VCaP (cell line): Measurements from ENCODE around the gene MAN1C1.

Experiments used
- H3K27ac ChIP-seq: fragments of 450-650 bp; 2 replicates; pipeline ENCODE4 v1.5.1; 2017
- TF ChIP-seq, protein P1 (sequence below): fragments of 450-650 bp; conservative IDR thresholded peaks from 2 replicates; pipeline ENCODE4 v1.5.1; 2017; ENCODE audit warnings: mild to moderate bottlenecking, moderate library complexity

Gene MAN1C1

DNA sequence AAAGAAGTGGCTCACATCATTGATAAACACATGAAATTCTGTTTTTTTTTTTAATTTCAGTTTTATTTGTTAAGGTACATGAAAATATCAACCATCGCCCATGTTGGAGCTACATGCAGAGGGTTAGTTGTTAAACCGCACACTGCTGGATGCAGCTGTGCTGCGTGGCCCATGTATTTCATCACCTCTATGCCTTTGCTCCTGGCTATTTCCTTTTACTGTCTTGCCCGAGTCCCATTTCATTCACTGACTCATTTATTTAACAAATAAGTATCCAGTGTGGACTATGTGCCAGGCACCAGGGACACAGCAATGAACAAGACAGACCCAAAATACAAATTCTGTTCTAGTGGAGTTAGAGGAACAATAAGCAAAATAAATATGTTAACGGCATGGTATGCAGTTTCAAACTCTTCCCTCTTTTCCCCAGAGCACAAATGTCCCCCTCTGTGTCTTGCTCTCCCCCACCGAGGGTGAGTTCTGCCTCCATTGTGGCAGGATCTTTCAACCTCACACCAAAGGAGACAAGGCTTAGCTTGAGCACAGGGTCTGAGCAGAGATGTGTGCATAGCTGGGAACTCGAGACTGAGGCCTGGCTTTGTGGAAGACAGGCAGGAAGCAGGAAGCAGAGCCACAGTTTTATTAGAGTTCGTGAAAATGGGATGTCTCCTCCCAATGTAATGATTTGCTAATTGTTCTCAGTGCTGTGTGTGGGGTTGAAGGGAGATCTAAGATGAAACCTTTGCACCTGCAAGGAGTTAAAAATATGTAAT is 44.6 kb downstream of the MAN1C1 start:
- TF ChIP-seq, protein P1, sequence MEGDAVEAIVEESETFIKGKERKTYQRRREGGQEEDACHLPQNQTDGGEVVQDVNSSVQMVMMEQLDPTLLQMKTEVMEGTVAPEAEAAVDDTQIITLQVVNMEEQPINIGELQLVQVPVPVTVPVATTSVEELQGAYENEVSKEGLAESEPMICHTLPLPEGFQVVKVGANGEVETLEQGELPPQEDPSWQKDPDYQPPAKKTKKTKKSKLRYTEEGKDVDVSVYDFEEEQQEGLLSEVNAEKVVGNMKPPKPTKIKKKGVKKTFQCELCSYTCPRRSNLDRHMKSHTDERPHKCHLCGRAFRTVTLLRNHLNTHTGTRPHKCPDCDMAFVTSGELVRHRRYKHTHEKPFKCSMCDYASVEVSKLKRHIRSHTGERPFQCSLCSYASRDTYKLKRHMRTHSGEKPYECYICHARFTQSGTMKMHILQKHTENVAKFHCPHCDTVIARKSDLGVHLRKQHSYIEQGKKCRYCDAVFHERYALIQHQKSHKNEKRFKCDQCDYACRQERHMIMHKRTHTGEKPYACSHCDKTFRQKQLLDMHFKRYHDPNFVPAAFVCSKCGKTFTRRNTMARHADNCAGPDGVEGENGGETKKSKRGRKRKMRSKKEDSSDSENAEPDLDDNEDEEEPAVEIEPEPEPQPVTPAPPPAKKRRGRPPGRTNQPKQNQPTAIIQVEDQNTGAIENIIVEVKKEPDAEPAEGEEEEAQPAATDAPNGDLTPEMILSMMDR = no peak
- peak overlapping the region; percentile 86 for H3K27ac ChIP-seq

DNA sequence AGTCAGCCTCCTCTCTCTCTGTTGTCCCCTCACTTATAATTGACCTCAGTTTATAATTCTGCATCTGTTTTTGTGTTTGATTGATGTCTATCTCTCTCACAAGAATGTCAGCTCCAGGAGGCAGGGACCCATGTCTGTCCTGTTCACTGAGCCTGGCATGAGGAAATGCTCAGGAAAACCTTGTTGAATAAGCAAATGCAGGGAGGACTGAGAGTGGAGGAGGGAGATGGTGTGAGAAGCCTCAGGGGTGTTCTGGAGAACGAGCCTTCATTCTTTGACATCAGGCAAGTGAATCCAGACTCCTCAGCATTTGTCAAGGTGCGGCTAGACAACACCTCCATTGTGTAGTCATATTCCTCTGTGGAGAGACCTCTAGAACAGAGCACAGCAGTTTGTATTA is 45.5 kb downstream of the MAN1C1 start:
- TF ChIP-seq, protein P1 = no peak
- H3K27ac ChIP-seq = peak overlapping the region; percentile 86

DNA sequence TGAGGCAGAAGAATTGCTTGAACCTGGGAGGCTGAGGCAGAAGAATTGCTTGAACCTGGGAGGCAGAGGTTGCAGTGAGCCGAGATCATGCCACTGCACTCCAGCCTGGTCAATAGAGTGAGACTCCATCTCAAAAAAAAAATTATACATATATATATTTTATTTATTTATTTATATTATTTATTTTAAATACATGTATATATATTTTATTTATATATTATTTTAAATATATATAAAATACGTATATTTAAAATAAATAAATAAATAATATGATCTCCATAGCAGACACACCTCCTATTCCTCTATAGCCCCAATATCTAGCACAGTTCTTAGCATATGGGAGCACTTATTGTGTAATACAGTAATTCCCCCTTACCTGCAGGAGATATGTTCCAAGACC is 46.4 kb downstream of the MAN1C1 start:
- peak overlapping the region; percentile 86; the same call in 1 of the 2 replicates for H3K27ac ChIP-seq

- no peak overlapping the region for H3K27ac ChIP-seq
- TF ChIP-seq, protein P1 = no peak
Measured at GRCh38 chr1:25664357-25665199, 48.0 kb downstream of the MAN1C1 start.

DNA sequence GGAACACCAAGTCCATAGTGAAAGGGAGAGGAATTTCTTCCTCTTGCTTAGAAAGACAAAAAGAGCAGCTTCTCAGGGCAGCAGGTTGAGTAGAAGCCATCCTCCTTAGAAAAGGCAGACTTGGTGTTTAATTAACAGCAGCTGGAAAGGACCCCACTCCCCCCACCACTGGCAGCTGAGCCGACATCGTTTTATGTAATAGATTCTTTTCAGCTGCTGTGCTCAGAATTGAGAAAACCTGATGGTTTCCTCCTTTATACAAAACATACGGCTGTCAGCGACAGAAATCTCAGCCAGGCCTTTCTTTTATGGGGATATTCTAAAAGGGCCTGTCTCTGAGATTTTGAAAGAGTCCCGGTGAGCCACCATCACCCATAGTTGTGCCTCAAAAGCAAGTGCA is 49.9 kb downstream of the MAN1C1 start:
- H3K27ac ChIP-seq = no peak overlapping the region
- TF ChIP-seq, protein P1 = no peak

- H3K27ac ChIP-seq = no peak overlapping the region
- TF ChIP-seq, protein P1 = no peak
Measured at GRCh38 chr1:25668931-25669573, 52.5 kb downstream of the MAN1C1 start.

DNA sequence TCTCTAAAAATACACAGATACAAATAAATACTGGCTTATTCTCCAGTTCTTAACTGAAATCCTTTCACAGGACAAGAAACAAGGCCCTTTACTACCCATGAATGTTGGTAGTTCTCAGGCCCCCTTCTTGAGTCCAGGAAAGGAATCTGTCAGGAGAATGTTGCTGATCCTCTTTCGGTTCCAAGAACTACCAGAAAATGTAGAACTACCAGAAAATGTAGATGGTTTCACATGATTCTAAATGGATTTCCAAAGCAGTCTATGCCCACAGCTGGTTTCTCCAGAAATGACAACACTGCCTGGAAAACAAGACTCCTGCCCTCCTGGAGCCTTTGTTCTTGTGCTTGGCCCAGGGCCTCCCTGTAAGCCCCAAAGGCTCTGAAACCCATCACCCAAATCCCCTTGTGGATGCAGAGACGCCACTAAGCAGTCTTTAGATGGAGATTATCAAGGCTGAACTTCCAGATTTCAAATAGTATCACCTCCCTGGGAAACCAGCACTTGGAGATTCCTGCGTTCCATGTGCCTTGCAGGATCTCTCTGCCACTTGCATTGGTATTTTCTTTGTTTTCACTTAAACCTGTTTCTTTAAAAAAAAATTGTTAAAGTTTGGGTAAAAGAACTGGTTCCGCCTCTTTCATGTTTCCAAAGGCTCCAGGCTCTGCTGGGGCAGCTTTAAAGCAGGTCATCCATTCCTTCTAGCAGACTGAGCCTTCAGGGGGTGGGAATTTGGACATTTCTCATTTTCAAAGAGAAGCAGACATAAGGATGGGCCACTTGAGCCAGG is 53.4 kb downstream of the MAN1C1 start:
- TF ChIP-seq, protein P1 = no peak

More for the DNA sequence above, 53.4 kb downstream of the MAN1C1 start:
- H3K27ac ChIP-seq = no peak overlapping the region
